Endothelial cell of umbilical vein (primary cell): ENCODE data around the gene INSRR. TPM values are rescaled to one million over a fixed set of nuclear protein-coding genes. Genes with fewer than 3 reads are reported as not detected.

ENCODE experiments used
- BruUV-seq: library from RNA; stranded (reverse); fragments of 400-500 nt; replicated peaks from 2 replicates; lab custom pipeline; 2021; lab: Mats Ljungman, UMichigan
- CTCF ChIA-PET: fragments of 300-600, 350-600 bp; sonication (Branson Sonifier 250); formaldehyde crosslinking; loops from one replicate; lab custom pipeline; 2021; ENCODE audit warnings: antibody characterized with exemption, inconsistent platforms; lab: Charles Lee
- POLR2A ChIA-PET: fragments of 300-600, 350-600 bp; sonication (Branson Sonifier 250); formaldehyde crosslinking; loops from one replicate; lab custom pipeline; 2021; ENCODE audit warnings: antibody characterized with exemption, inconsistent platforms; lab: Charles Lee
- DNase-seq: peaks from one replicate; pipeline ENCODE4 v3.0.0-alpha.2; 2011; ENCODE audit warnings: low read depth, low spot score
- FAIRE-seq: peaks from 2 replicates; lab custom pipeline; 2011; peaks lifted over from hg19 to GRCh38; lab: Jason Lieb, UNC
- H2AFZ ChIP-seq: 2 replicates; pipeline ENCODE4 v1.6.0; 2012; ENCODE audit warnings: low read depth, low read length, control low read depth, inconsistent platforms
- H3K27ac ChIP-seq: 2 replicates; pipeline ENCODE4 v1.5.1; 2011; ENCODE audit warnings: low read depth, mild to moderate bottlenecking, control low read depth, low read length, moderate library complexity; ENCODE audit not compliant: insufficient read depth
- H3K27me3 ChIP-seq, 2 experiments: 2 replicates each; pipeline versions ENCODE4 v1.6.0 to v1.6.1; 2011; ENCODE audit warnings: low read length in 2 of 2, mixed read lengths in 1 of 2; ENCODE audit not compliant: control insufficient read depth in 2 of 2, insufficient read depth in 2 of 2
- H3K36me3 ChIP-seq, 2 experiments: 2 replicates in 1 of 2; 3 replicates in 1 of 2; pipeline ENCODE4 v1.5.1; 2011; ENCODE audit warnings: low read length in 2 of 2, mild to moderate bottlenecking in 1 of 2, moderate library complexity in 1 of 2; ENCODE audit not compliant: control insufficient read depth in 2 of 2, insufficient read depth in 2 of 2; ENCODE audit errors: extremely low read depth in 1 of 2
- H3K4me1 ChIP-seq: 3 replicates; pipeline ENCODE4 v1.5.1; 2011; ENCODE audit warnings: mild to moderate bottlenecking, low read length; ENCODE audit not compliant: control insufficient read depth, insufficient read depth; ENCODE audit errors: extremely low read depth
- H3K4me2 ChIP-seq: 2 replicates; pipeline ENCODE4 v1.6.1; 2011; ENCODE audit warnings: low read length, control low read depth, mixed read lengths; ENCODE audit not compliant: insufficient read depth
- H3K4me3 ChIP-seq, 3 experiments: fragments of 200-600 bp in 1 of 3; sonication (generic), shearing (Covaris generic) in 1 of 3; replicated peaks in 1 of 3; 2 replicates each; pipeline ENCODE4 v1.5.1; 2011 to 2016; ENCODE audit warnings: control low read depth in 3 of 3, low read length in 3 of 3, mild to moderate bottlenecking in 2 of 3, inconsistent platforms in 1 of 3, low read depth in 1 of 3, moderate library complexity in 1 of 3; ENCODE audit not compliant: insufficient read depth in 1 of 3
- H3K79me2 ChIP-seq: 2 replicates; pipeline ENCODE4 v1.6.0; 2012; ENCODE audit warnings: low read length, inconsistent platforms; ENCODE audit not compliant: control insufficient read depth, insufficient read depth
- H3K9ac ChIP-seq: replicated peaks from 2 replicates; pipeline ENCODE3; 2011; ENCODE audit warnings: low read length, control low read depth; ENCODE audit not compliant: insufficient read depth; ENCODE audit errors: extremely low read depth
- H3K9me1 ChIP-seq: replicated peaks from 3 replicates; pipeline ENCODE4 v1.6.0; 2011; ENCODE audit warnings: mild to moderate bottlenecking, low read length; ENCODE audit not compliant: control insufficient read depth, insufficient read depth; ENCODE audit errors: extremely low read depth
- H3K9me3 ChIP-seq: replicated peaks from 2 replicates; pipeline ENCODE4 v1.5.1; 2012; ENCODE audit warnings: low read length, inconsistent platforms; ENCODE audit not compliant: control insufficient read depth, insufficient read depth
- H4K20me1 ChIP-seq: replicated peaks from 2 replicates; pipeline ENCODE3; 2011; ENCODE audit warnings: mild to moderate bottlenecking, low read length; ENCODE audit not compliant: control insufficient read depth, insufficient read depth; ENCODE audit errors: extremely low read depth
- EZH2 ChIP-seq: IDR thresholded peaks from 2 replicates; pipeline ENCODE4 v1.6.1; 2012; ENCODE audit warnings: borderline replicate concordance, low read depth, mild to moderate bottlenecking, moderate library complexity, low read length, inconsistent platforms; ENCODE audit not compliant: severe bottlenecking
- FOS ChIP-seq: IDR thresholded peaks from 2 replicates; pipeline ENCODE4 v1.6.1; 2011; ENCODE audit warnings: mild to moderate bottlenecking, low read length, moderate library complexity, borderline replicate concordance; ENCODE audit not compliant: insufficient read depth
- GATA2 ChIP-seq: IDR thresholded peaks from 2 replicates; pipeline ENCODE4 v1.7.0; 2011; ENCODE audit warnings: low read depth, mild to moderate bottlenecking, moderate library complexity, mixed read lengths, low read length; ENCODE audit not compliant: insufficient read length, insufficient read depth
- JUN ChIP-seq: IDR thresholded peaks from 2 replicates; pipeline ENCODE4 v1.6.1; 2011; ENCODE audit warnings: borderline replicate concordance, low read depth; ENCODE audit not compliant: insufficient read length, insufficient read depth
- MYC ChIP-seq: IDR thresholded peaks from one replicate; pipeline ENCODE4 v1.6.1; 2011; ENCODE audit warnings: mild to moderate bottlenecking, low read depth, low read length
- POLR2A ChIP-seq: IDR thresholded peaks from 2 replicates; pipeline ENCODE4 v1.6.1; 2012; ENCODE audit warnings: low read depth, mild to moderate bottlenecking, control low read depth, low read length
- POLR2AphosphoS5 ChIP-seq: IDR thresholded peaks from 2 replicates; pipeline ENCODE4 v1.6.1; 2012; ENCODE audit warnings: low read depth, mild to moderate bottlenecking, control low read depth, low read length, moderate library complexity; ENCODE audit not compliant: insufficient read depth
- dilution Hi-C: fragments of 300-500 bp; cut with MboI; formaldehyde crosslinking; loops from one replicate; pipeline ENCODE4 v1.15.0; 2019; ENCODE audit warnings: low sequenced_read_pairs; ENCODE audit not compliant: extremely low pct_ligation_motif_present
- intact Hi-C: fragments of 100-400 bp; cut with micrococcal nuclease; formaldehyde crosslinking; loops from one replicate; pipeline ENCODE4 v1.10.0; 2022
- polyA plus RNA-seq, 4 experiments: library from polyadenylated mRNA; depleted of rRNA in 3 of 4; stranded (reverse) in 3 of 4; unstranded in 1 of 4; fragments of >200 nt; gene quantifications; 2 replicates each; pipeline versions ENCODE4 v1.2.1 to v1.2.3, GENCODE V29; 2011 to 2012; ENCODE audit warnings: missing spikeins in 1 of 4
- total RNA-seq: library from RNA; stranded (reverse); gene quantifications from 2 replicates; pipeline ENCODE4 v1.2.3, GENCODE V29; 2021
- TF ChIP-seq, protein P1 (sequence below), 2 donors: IDR thresholded peaks; 1 replicate in 1 of 2; 2 replicates in 1 of 2; pipeline ENCODE4 v1.5.1; 2011; ENCODE audit warnings: low read length in 2 of 2, mild to moderate bottlenecking in 2 of 2, moderate library complexity in 2 of 2, control low read depth in 1 of 2, inconsistent platforms in 1 of 2, low read depth in 1 of 2; ENCODE audit not compliant: insufficient read depth in 1 of 2; ENCODE audit errors: extremely low read depth in 1 of 2
- TF ChIP-seq, protein P2 (sequence below): IDR thresholded peaks from 2 replicates; pipeline ENCODE4 v1.6.1; 2011; ENCODE audit not compliant: insufficient read depth, insufficient read length

Gene INSRR
- total and polyA plus RNA-seq, 2 donors (not counting 3 experiments of a cell fraction or from before 2014, with no cell fraction given) = not detected

DNA sequence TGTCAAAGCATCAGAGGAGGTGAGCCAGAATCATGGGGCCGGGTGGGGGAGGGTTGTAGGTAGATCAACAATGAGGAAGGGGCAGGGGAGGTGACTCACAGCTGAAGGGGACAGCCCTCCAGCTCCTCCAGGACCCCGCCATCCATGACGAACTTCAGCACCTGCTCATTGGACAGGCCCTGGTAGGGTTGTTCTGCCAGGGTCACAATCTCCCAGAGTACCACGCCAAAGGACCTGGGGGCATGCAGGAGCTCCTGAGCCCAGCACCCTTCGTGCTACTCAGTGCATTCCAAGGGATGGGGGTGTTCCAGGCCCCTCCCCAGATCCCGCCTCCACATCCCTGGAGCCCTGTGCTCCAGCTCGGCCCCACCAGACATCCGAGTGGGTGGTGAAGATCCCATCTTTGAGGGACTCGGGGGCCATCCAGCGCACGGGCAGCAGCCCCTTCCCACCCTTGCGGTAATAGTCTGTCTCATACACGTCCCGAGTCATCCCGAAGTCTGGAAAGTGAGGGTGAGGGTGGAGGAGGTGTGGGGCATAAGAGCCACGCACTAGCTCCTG is 17.5 kb downstream of the INSRR start:
- no peaks in the 10 kb centered on the region for H4K20me1 ChIP-seq
- no TSS peak for BruUV-seq
- H3K9ac ChIP-seq = no peak overlapping the region
- FAIRE-seq (no peak), DNase-seq (no peak)
- no peak for TF ChIP-seq MYC
- no peak for TF ChIP-seq EZH2
- TF ChIP-seq, protein P1, sequence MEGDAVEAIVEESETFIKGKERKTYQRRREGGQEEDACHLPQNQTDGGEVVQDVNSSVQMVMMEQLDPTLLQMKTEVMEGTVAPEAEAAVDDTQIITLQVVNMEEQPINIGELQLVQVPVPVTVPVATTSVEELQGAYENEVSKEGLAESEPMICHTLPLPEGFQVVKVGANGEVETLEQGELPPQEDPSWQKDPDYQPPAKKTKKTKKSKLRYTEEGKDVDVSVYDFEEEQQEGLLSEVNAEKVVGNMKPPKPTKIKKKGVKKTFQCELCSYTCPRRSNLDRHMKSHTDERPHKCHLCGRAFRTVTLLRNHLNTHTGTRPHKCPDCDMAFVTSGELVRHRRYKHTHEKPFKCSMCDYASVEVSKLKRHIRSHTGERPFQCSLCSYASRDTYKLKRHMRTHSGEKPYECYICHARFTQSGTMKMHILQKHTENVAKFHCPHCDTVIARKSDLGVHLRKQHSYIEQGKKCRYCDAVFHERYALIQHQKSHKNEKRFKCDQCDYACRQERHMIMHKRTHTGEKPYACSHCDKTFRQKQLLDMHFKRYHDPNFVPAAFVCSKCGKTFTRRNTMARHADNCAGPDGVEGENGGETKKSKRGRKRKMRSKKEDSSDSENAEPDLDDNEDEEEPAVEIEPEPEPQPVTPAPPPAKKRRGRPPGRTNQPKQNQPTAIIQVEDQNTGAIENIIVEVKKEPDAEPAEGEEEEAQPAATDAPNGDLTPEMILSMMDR (IDR thresholded peaks at IDR 0.05; ENCODE audit: extremely low read depth in 1 of 2, insufficient read depth in 1 of 2, low read depth in 1 of 2, low read length in 2 of 2) = no peak
- no peak for TF ChIP-seq POLR2AphosphoS5
- TF ChIP-seq, protein P2, sequence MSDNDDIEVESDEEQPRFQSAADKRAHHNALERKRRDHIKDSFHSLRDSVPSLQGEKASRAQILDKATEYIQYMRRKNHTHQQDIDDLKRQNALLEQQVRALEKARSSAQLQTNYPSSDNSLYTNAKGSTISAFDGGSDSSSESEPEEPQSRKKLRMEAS = no peak
- no peak for TF ChIP-seq POLR2A
- TF ChIP-seq JUN = no peak
- no peak for TF ChIP-seq FOS
- TF ChIP-seq GATA2 = no peak
- no peak overlapping the region for H3K27ac ChIP-seq
- peaks cover 36% of the 10 kb centered on the region for H3K4me1 ChIP-seq
- H3K36me3 ChIP-seq = no peaks in the 10 kb centered on the region
- H3K9me1 ChIP-seq = no peaks in the 10 kb centered on the region
- CTCF ChIA-PET = interaction anchor here (0.7 to 2.0 kb wide), 6 partner anchors 9 to 86 kb away, joined by 3 to 15 read pairs (median 6); no protein-coding TSS in a partner anchor
- no peak overlapping the region for H3K4me2 ChIP-seq
- H3K4me3 ChIP-seq = no peak overlapping the region
- H2AFZ ChIP-seq = no peak overlapping the region
- H3K27me3 ChIP-seq = peaks cover 33 to 45% of the 10 kb centered on the region in 2 experiments
- intact Hi-C loops (no loop called here), dilution Hi-C loops (no loop called here)
- no peaks in the 10 kb centered on the region for H3K79me2 ChIP-seq
- H3K9me3 ChIP-seq = no peaks in the 10 kb centered on the region
- POLR2A ChIA-PET = no interaction called here
